DMS79 (cell line): ENCODE results near the gene SRSF9.
"Not testable (repeated sequence)": the region's sequence is repeated elsewhere in the genome, so short reads cannot be mapped to it uniquely, and the experiment has no call there.

Source experiments
- DNase-seq: peaks from one replicate; lab custom pipeline; 2025; lab: John Stamatoyannopoulos, UW

The SRSF9 gene

GRCh38 chr12:120447992-120448391 is 21.6 kb downstream of the SRSF9 start:
- DNase-seq, result no peak

- DNase-seq, result not testable (repeated sequence)
Measured at GRCh38 chr12:120446844-120447178, 22.7 kb downstream of the SRSF9 start.

GRCh38 chr12:120445911-120446843 is 23.4 kb downstream of the SRSF9 start, which contains the start of the genes GATC and TRIAP1:
Gene GATC, plus strand, starts transcription at chr12:120446444. Its CDS starts 37 bp downstream, at chr12:120446481.
Gene TRIAP1, minus strand, starts transcription at chr12:120446384. Its CDS starts 12 bp downstream, at chr12:120446372.
- DNase-seq, result peak; percentile 64

- no peak for DNase-seq
Measured at GRCh38 chr12:120444676-120445075, 24.9 kb downstream of the SRSF9 start.

- peak; percentile 14 for DNase-seq
Measured at GRCh38 chr12:120439646-120440247, 29.8 kb downstream of the SRSF9 start.

- DNase-seq, result no peak
Measured at GRCh38 chr12:120438495-120439198, 30.9 kb downstream of the SRSF9 start.

- DNase-seq, result peak; percentile 99
Measured at GRCh38 chr12:120437735-120438494, 31.6 kb downstream of the SRSF9 start, which contains the start of gene COX6A1. Gene COX6A1, plus strand, starts transcription at chr12:120438113. Its CDS starts 14 bp downstream, at chr12:120438127.

- DNase-seq, result no peak
Measured at GRCh38 chr12:120432772-120433525, 36.6 kb downstream of the SRSF9 start.

GRCh38 chr12:120429368-120429767 is 40.2 kb downstream of the SRSF9 start:
- DNase-seq, result no peak

- no peak for DNase-seq
Measured at GRCh38 chr12:120428597-120429229, 40.8 kb downstream of the SRSF9 start.

- no peak for DNase-seq
Measured at GRCh38 chr12:120425797-120426196, 43.8 kb downstream of the SRSF9 start.

- no peak for DNase-seq
Measured at GRCh38 chr12:120422892-120423456, 46.6 kb downstream of the SRSF9 start.

- no peak for DNase-seq
Measured at GRCh38 chr12:120421701-120422100, 47.8 kb downstream of the SRSF9 start.

GRCh38 chr12:120417917-120418580 is 51.5 kb downstream of the SRSF9 start:
- DNase-seq, result no peak

- no peak for DNase-seq
Measured at GRCh38 chr12:120416490-120417216, 52.9 kb downstream of the SRSF9 start.

GRCh38 chr12:120413901-120414695 is 55.5 kb downstream of the SRSF9 start:
- DNase-seq, result no peak

- no peak for DNase-seq
Measured at GRCh38 chr12:120412421-120412820, 57.1 kb downstream of the SRSF9 start.
